Measurements from ENCODE around the gene ASPN. TPM values are rescaled to one million over a fixed set of nuclear protein-coding genes. Genes with fewer than 3 reads are reported as not detected.

ASPN gene
- total and polyA plus RNA-seq, 2 experiments from 2014 or later, result 14.0 to 35.3 TPM

GRCh38 chr9:92508018-92508820, 25.9 kb upstream of the ASPN start:
- H3K4me3 ChIP-seq, result no peak overlapping the region
- TF ChIP-seq CTCF (IDR thresholded peaks at IDR 0.05; ENCODE audit: poor library complexity), result no peak
- TF ChIP-seq EZH2 (IDR thresholded peaks at IDR 0.05; ENCODE audit: borderline replicate concordance), result no peak
- TF ChIP-seq EZH2phosphoT487 (IDR thresholded peaks at IDR 0.05; ENCODE audit: low read depth, severe bottlenecking, unreplicated experiment), result no peak
- no peak overlapping the region for H3K27ac ChIP-seq
- H3K4me1 ChIP-seq (ENCODE audit: insufficient read depth), result peaks cover 15% of the 10 kb centered on the region
- 64% methylated on average over 10 of the region's 10 CpGs for WGBS (ENCODE audit: low lambda C conversion rate, missing lambda C conversion rate)
- H3K4me2 ChIP-seq, result no peak overlapping the region
- no peaks in the 10 kb centered on the region for H3K36me3 ChIP-seq (replicated peaks; ENCODE audit: insufficient read depth, low read depth)
- H3K79me2 ChIP-seq, result no peaks in the 10 kb centered on the region
- H2AFZ ChIP-seq, result no peak overlapping the region
- H3K9me3 ChIP-seq (ENCODE audit: low read depth), result no peaks in the 10 kb centered on the region
- no peak for DNase-seq (ENCODE audit: low spot score)
- H4K20me1 ChIP-seq (ENCODE audit: insufficient read depth, poor library complexity, severe bottlenecking), result no peaks in the 10 kb centered on the region
- no peaks in the 10 kb centered on the region for H3K27me3 ChIP-seq
- no peaks in the 10 kb centered on the region for H3K9me2 ChIP-seq (replicated peaks; ENCODE audit: insufficient read depth)

- Histone ChIP-seq H4K20me1 (ENCODE audit: insufficient read depth, poor library complexity, severe bottlenecking) (no peaks in the 10 kb centered on the region), H3K79me2 (no peaks in the 10 kb centered on the region), H3K27me3 (no peaks in the 10 kb centered on the region), H3K4me3 (no peak overlapping the region), H3K36me3 (replicated peaks; ENCODE audit: insufficient read depth, low read depth) (no peaks in the 10 kb centered on the region), H3K9me2 (replicated peaks; ENCODE audit: insufficient read depth) (no peaks in the 10 kb centered on the region), H3K4me2 (no peak overlapping the region), H3K27ac (no peak overlapping the region), H2AFZ (no peak overlapping the region), H3K9me3 (ENCODE audit: low read depth) (no peaks in the 10 kb centered on the region), H3K4me1 (ENCODE audit: insufficient read depth) (peaks cover 12% of the 10 kb centered on the region)
- TF ChIP-seq CTCF (IDR thresholded peaks at IDR 0.05; ENCODE audit: poor library complexity) (no peak), EZH2 (IDR thresholded peaks at IDR 0.05; ENCODE audit: borderline replicate concordance) (no peak), EZH2phosphoT487 (IDR thresholded peaks at IDR 0.05; ENCODE audit: low read depth, severe bottlenecking, unreplicated experiment) (no peak)
- DNase-seq (ENCODE audit: low spot score), result no peak
- 62% methylated on average over 4 of the region's 4 CpGs for WGBS (ENCODE audit: low lambda C conversion rate, missing lambda C conversion rate)
These were observed 25.2 kb upstream of the ASPN start for GRCh38 chr9:92507496-92507895.

- peak overlapping the region; percentile 65 for H3K27ac ChIP-seq
- no peaks in the 10 kb centered on the region for H3K79me2 ChIP-seq
- H3K9me3 ChIP-seq (ENCODE audit: low read depth), result no peaks in the 10 kb centered on the region
- no peak overlapping the region for H2AFZ ChIP-seq
- no peaks in the 10 kb centered on the region for H3K27me3 ChIP-seq
- no peak for TF ChIP-seq EZH2phosphoT487 (IDR thresholded peaks at IDR 0.05; ENCODE audit: low read depth, severe bottlenecking, unreplicated experiment)
- no peak for TF ChIP-seq CTCF (IDR thresholded peaks at IDR 0.05; ENCODE audit: poor library complexity)
- no peak for TF ChIP-seq EZH2 (IDR thresholded peaks at IDR 0.05; ENCODE audit: borderline replicate concordance)
- no peak overlapping the region for H3K4me3 ChIP-seq
- 100% methylated on average over 2 of the region's 2 CpGs for WGBS (ENCODE audit: low lambda C conversion rate, missing lambda C conversion rate)
- no peak overlapping the region for H3K4me2 ChIP-seq
- DNase-seq (ENCODE audit: low spot score), result no peak
- H3K4me1 ChIP-seq (ENCODE audit: insufficient read depth), result peaks cover 12% of the 10 kb centered on the region
- H4K20me1 ChIP-seq (ENCODE audit: insufficient read depth, poor library complexity, severe bottlenecking), result no peaks in the 10 kb centered on the region
- no peaks in the 10 kb centered on the region for H3K9me2 ChIP-seq (replicated peaks; ENCODE audit: insufficient read depth)
- H3K36me3 ChIP-seq (replicated peaks; ENCODE audit: insufficient read depth, low read depth), result no peaks in the 10 kb centered on the region
These were observed 24.7 kb upstream of the ASPN start for GRCh38 chr9:92507005-92507404.

All from hepatocyte (in vitro differentiated cells).